GM23338 (cell line): ENCODE results near the gene CSDE1. TPM values are rescaled to one million over a fixed set of nuclear protein-coding genes. Genes with fewer than 3 reads are reported as not detected.

Experiments used
- ATAC-seq: fragments of 200-7000 bp; cut with Tn5 transposase; 3 replicates; pipeline ENCODE4 v1.9.1; 2020
- DNase-seq: peaks from one replicate; pipeline ENCODE4 v3.0.0-alpha.2; 2015; ENCODE audit warnings: low spot score
- H2AFZ ChIP-seq: fragments of 200-600 bp; sonication (generic); 2 replicates; pipeline ENCODE4 v1.8.0; 2016; ENCODE audit warnings: antibody characterized with exemption, mild to moderate bottlenecking, moderate library complexity
- H3F3A ChIP-seq: fragments of 200-600 bp; sonication (generic); replicated peaks from 2 replicates; pipeline ENCODE4 v1.8.0; 2017; ENCODE audit warnings: antibody characterized with exemption, mixed run types, low read depth
- H3K27ac ChIP-seq: fragments of 200-600 bp; sonication (generic); 2 replicates; pipeline ENCODE4 v1.6.1; 2016; ENCODE audit warnings: low read depth
- H3K27me3 ChIP-seq: fragments of 200-600 bp; sonication (generic); 2 replicates; pipeline ENCODE4 v1.8.0; 2016; ENCODE audit warnings: mild to moderate bottlenecking, mixed run types, moderate library complexity; ENCODE audit not compliant: insufficient read depth
- H3K36me3 ChIP-seq: fragments of 200-600 bp; sonication (generic); 2 replicates; pipeline ENCODE4 v1.8.0; 2016; ENCODE audit warnings: mild to moderate bottlenecking; ENCODE audit not compliant: insufficient read depth
- H3K4me1 ChIP-seq: fragments of 200-600 bp; sonication (generic); 2 replicates; pipeline ENCODE4 v1.8.0; 2016; ENCODE audit warnings: mild to moderate bottlenecking, moderate library complexity; ENCODE audit not compliant: insufficient read depth
- H3K4me2 ChIP-seq: fragments of 200-600 bp; sonication (generic); 2 replicates; pipeline ENCODE4 v1.7.1; 2017; ENCODE audit warnings: mixed run types
- H3K4me3 ChIP-seq: fragments of 200-600 bp; sonication (generic); 2 replicates; pipeline ENCODE4 v1.6.1; 2016; ENCODE audit warnings: mixed run types
- H3K79me2 ChIP-seq: fragments of 200-600 bp; sonication (generic); replicated peaks from 2 replicates; pipeline ENCODE4 v1.8.0; 2017; ENCODE audit warnings: mild to moderate bottlenecking; ENCODE audit not compliant: insufficient read depth
- H3K9me2 ChIP-seq: fragments of 200-600 bp; sonication (generic); 2 replicates; pipeline ENCODE4 v1.8.0; 2017; ENCODE audit not compliant: insufficient read depth
- H4K20me1 ChIP-seq: fragments of 200-600 bp; sonication (generic); replicated peaks from 2 replicates; pipeline ENCODE4 v1.8.0; 2017; ENCODE audit warnings: mild to moderate bottlenecking; ENCODE audit not compliant: insufficient read depth
- H3K27ac Mint-ChIP-seq: 2 replicates; pipeline ENCODE4 v1.8.0; 2020; ENCODE audit warnings: inconsistent platforms, mild to moderate bottlenecking, moderate library complexity, mixed read lengths
- H3K27me3 Mint-ChIP-seq: 3 replicates; pipeline ENCODE4 v1.8.0; 2022; ENCODE audit warnings: low read depth, mild to moderate bottlenecking, moderate library complexity, mixed read lengths, inconsistent platforms; ENCODE audit not compliant: insufficient read depth, poor library complexity
- H3K36me3 Mint-ChIP-seq: 3 replicates; pipeline ENCODE4 v1.8.0; 2021; ENCODE audit warnings: low read depth, mild to moderate bottlenecking, inconsistent platforms, moderate library complexity, mixed read lengths
- H3K4me1 Mint-ChIP-seq: 3 replicates; pipeline ENCODE4 v1.8.0; 2020; ENCODE audit warnings: mild to moderate bottlenecking, inconsistent platforms, mixed read lengths
- H3K4me3 Mint-ChIP-seq: 3 replicates; pipeline ENCODE4 v1.8.0; 2021; ENCODE audit warnings: moderate library complexity, mild to moderate bottlenecking, inconsistent platforms, mixed read lengths
- H3K9me3 Mint-ChIP-seq: 3 replicates; pipeline ENCODE4 v1.8.0; 2020; ENCODE audit warnings: moderate library complexity, mild to moderate bottlenecking, inconsistent platforms, mixed read lengths
- CREB1 ChIP-seq: fragments of 250-450 bp; sonication (Bioruptor Pico); IDR thresholded peaks from 2 replicates; pipeline ENCODE4 v1.5.0; 2020; ENCODE audit warnings: low read depth, mild to moderate bottlenecking, moderate library complexity
- ETS1 ChIP-seq: IDR thresholded peaks from 2 replicates; pipeline ENCODE4 v1.6.1; 2016; ENCODE audit warnings: antibody characterized with exemption
- EZH2 ChIP-seq: fragments of 200-600 bp; sonication (generic); IDR thresholded peaks from one replicate; pipeline ENCODE4 v1.8.0; 2017; ENCODE audit warnings: antibody characterized with exemption, mild to moderate bottlenecking, low read depth; ENCODE audit not compliant: unreplicated experiment
- EZH2phosphoT487 ChIP-seq: fragments of 200-600 bp; sonication (generic); IDR thresholded peaks from one replicate; pipeline ENCODE4 v1.8.1; 2018; ENCODE audit warnings: antibody characterized with exemption; ENCODE audit not compliant: unreplicated experiment
- JUNB ChIP-seq: IDR thresholded peaks from one replicate; pipeline ENCODE4 v1.6.1; 2016; ENCODE audit warnings: antibody characterized with exemption; ENCODE audit not compliant: unreplicated experiment
- NANOG ChIP-seq: IDR thresholded peaks from 2 replicates; pipeline ENCODE4 v1.6.1; 2016; ENCODE audit warnings: antibody characterized with exemption, borderline replicate concordance
- STAT1 ChIP-seq: IDR thresholded peaks from one replicate; pipeline ENCODE4 v1.6.1; 2016; ENCODE audit warnings: antibody characterized with exemption; ENCODE audit not compliant: unreplicated experiment
- ZNF331 ChIP-seq: fragments of 250-450 bp; sonication (Bioruptor Pico); IDR thresholded peaks from 2 replicates; pipeline ENCODE4 v1.5.0; 2020; ENCODE audit warnings: low read depth, mild to moderate bottlenecking, moderate library complexity
- ZNF462 ChIP-seq: fragments of 250-450 bp; sonication (Bioruptor Pico); IDR thresholded peaks from 2 replicates; pipeline ENCODE4 v1.5.0; 2020; ENCODE audit warnings: mild to moderate bottlenecking, moderate library complexity
- polyA plus RNA-seq: library from polyadenylated mRNA; unstranded; fragments of >200 nt; fragmentation: Nextera tagmentation; extraction: Ambion mirVana; gene quantifications from 2 replicates; pipeline ENCODE4 v1.2.1, GENCODE V29; 2016
- total RNA-seq: library from RNA; depleted of rRNA; stranded (reverse); fragments of >200 nt; shearing (Covaris generic); gene quantifications from 2 replicates; pipeline ENCODE4 v1.2.3, GENCODE V29; 2014
- TF ChIP-seq, protein P1 (sequence below), 2 experiments: fragments of 200-600 bp in 1 of 2; sonication (generic) in 1 of 2; conservative IDR thresholded peaks; 2 replicates each; pipeline versions ENCODE4 v1.5.1 to v1.6.1; 2016 to 2017; ENCODE audit warnings: antibody characterized with exemption in 2 of 2, low read depth in 2 of 2, mild to moderate bottlenecking in 2 of 2, moderate library complexity in 1 of 2

The CSDE1 gene
- total and polyA plus RNA-seq, 2 experiments from 2014 or later = 214 to 1,054 TPM

DNA sequence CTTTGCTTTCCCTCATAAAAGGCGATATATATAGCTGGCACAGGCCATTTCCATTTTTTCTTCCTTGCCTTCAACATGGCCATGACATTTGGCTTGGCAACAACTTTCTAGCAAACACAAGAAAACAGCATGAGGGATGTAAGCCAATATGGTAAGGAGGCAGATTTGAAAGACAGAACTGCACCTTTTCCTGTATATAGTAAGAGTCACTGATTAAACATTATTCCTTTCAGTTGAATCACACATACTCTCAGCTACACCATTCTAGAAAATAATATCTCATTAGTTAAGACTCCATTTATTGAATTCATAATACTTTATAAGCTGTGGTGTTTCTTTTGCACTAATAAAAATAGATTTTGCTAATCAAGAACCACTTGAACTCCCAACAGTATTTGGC is 13.2 kb upstream of the CSDE1 start:
- no peaks in the 10 kb centered on the region for H3K9me3 Mint-ChIP-seq
- no peaks in the 10 kb centered on the region for H3K4me1 Mint-ChIP-seq
- Histone ChIP-seq H2AFZ (no peak overlapping the region), H3K79me2 (no peaks in the 10 kb centered on the region), H3K27me3 (no peaks in the 10 kb centered on the region), H3K27ac (no peak overlapping the region), H4K20me1 (no peaks in the 10 kb centered on the region; the same call in 1 of the 2 replicates), H3K4me1 (no peaks in the 10 kb centered on the region), H3F3A (no peaks in the 10 kb centered on the region), H3K4me3 (no peak overlapping the region), H3K9me2 (no peaks in the 10 kb centered on the region), H3K36me3 (peaks cover 17% of the 10 kb centered on the region; the same call in 1 of the 2 replicates), H3K4me2 (no peak overlapping the region)
- H3K27ac Mint-ChIP-seq = no peak overlapping the region
- peaks cover 15% of the 10 kb centered on the region; the same call in 2 of the 3 replicates for H3K36me3 Mint-ChIP-seq
- no peak for ATAC-seq
- no peak for DNase-seq
- H3K27me3 Mint-ChIP-seq = no peaks in the 10 kb centered on the region
- H3K4me3 Mint-ChIP-seq = no peak overlapping the region
- no peak for TF ChIP-seq NANOG
- no peak for TF ChIP-seq ETS1
- no peak for TF ChIP-seq CREB1 (CRISPR knock-in tag)
- TF ChIP-seq EZH2 = no peak
- TF ChIP-seq EZH2phosphoT487 = no peak
- no peak for TF ChIP-seq JUNB
- TF ChIP-seq ZNF462 (CRISPR knock-in tag) = no peak
- TF ChIP-seq, protein P1, sequence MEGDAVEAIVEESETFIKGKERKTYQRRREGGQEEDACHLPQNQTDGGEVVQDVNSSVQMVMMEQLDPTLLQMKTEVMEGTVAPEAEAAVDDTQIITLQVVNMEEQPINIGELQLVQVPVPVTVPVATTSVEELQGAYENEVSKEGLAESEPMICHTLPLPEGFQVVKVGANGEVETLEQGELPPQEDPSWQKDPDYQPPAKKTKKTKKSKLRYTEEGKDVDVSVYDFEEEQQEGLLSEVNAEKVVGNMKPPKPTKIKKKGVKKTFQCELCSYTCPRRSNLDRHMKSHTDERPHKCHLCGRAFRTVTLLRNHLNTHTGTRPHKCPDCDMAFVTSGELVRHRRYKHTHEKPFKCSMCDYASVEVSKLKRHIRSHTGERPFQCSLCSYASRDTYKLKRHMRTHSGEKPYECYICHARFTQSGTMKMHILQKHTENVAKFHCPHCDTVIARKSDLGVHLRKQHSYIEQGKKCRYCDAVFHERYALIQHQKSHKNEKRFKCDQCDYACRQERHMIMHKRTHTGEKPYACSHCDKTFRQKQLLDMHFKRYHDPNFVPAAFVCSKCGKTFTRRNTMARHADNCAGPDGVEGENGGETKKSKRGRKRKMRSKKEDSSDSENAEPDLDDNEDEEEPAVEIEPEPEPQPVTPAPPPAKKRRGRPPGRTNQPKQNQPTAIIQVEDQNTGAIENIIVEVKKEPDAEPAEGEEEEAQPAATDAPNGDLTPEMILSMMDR (conservative IDR thresholded peaks at IDR 0.05; ENCODE audit: low read depth in 2 of 2) = no peak
- TF ChIP-seq STAT1 = no peak
- no peak for TF ChIP-seq ZNF331 (CRISPR knock-in tag)
